MM.1S (cell line): Measurements from ENCODE around the gene DNM1.

Source experiments
- DNase-seq: peaks from one replicate; pipeline ENCODE4 v3.0.0-alpha.2; 2015
- H2AFZ ChIP-seq: fragments of 300-600 bp; sonication (generic); 2 replicates; pipeline ENCODE4 v1.6.0; 2016; ENCODE audit warnings: antibody characterized with exemption, low read length
- H3F3A ChIP-seq: fragments of 300-600 bp; sonication (generic); 2 replicates; pipeline ENCODE4 v1.6.1; 2016; ENCODE audit warnings: mild to moderate bottlenecking, antibody characterized with exemption, low read length, moderate library complexity, mixed read lengths; ENCODE audit not compliant: insufficient read depth
- H3K27ac ChIP-seq: fragments of 300-600 bp; sonication (generic); 2 replicates; pipeline ENCODE4 v1.5.1; 2016; ENCODE audit warnings: mild to moderate bottlenecking, low read length
- H3K27me3 ChIP-seq: fragments of 300-600 bp; sonication (generic); replicated peaks from 2 replicates; pipeline ENCODE4 v1.6.0; 2016; ENCODE audit warnings: low read length; ENCODE audit not compliant: insufficient read depth
- H3K36me3 ChIP-seq: fragments of 300-600 bp; sonication (generic); replicated peaks from 2 replicates; pipeline ENCODE4 v1.6.1; 2016; ENCODE audit warnings: mild to moderate bottlenecking, low read length, mixed read lengths; ENCODE audit not compliant: insufficient read depth
- H3K4me1 ChIP-seq: fragments of 300-600 bp; sonication (generic); 2 replicates; pipeline ENCODE4 v1.6.1; 2016; ENCODE audit warnings: low read length, mixed read lengths
- H3K4me2 ChIP-seq: fragments of 300-600 bp; sonication (generic); 2 replicates; pipeline ENCODE4 v1.6.0; 2016; ENCODE audit warnings: low read depth, low read length
- H3K4me3 ChIP-seq: fragments of 300-600 bp; sonication (generic); 2 replicates; pipeline ENCODE4 v1.5.1; 2016; ENCODE audit warnings: low read length, mixed read lengths
- H3K79me2 ChIP-seq: fragments of 300-600 bp; sonication (generic); 2 replicates; pipeline ENCODE4 v1.6.1; 2016; ENCODE audit warnings: mixed run types, low read length, mixed read lengths
- H3K9ac ChIP-seq: fragments of 300-600 bp; sonication (generic); 2 replicates; pipeline ENCODE4 v1.6.1; 2016; ENCODE audit warnings: low read length, mixed read lengths
- H3K9me2 ChIP-seq: fragments of 300-600 bp; sonication (generic); replicated peaks from 2 replicates; pipeline ENCODE4 v1.6.1; 2016; ENCODE audit warnings: mild to moderate bottlenecking, low read length, mixed read lengths; ENCODE audit not compliant: insufficient read depth
- H3K9me3 ChIP-seq: fragments of 300-600 bp; sonication (generic); replicated peaks from 2 replicates; pipeline ENCODE4 v1.6.1; 2016; ENCODE audit warnings: mild to moderate bottlenecking, low read length, mixed read lengths; ENCODE audit not compliant: insufficient read depth
- H4K20me1 ChIP-seq: fragments of 300-600 bp; sonication (generic); 2 replicates; pipeline ENCODE4 v1.6.1; 2016; ENCODE audit warnings: mild to moderate bottlenecking, low read length, moderate library complexity, mixed read lengths; ENCODE audit not compliant: insufficient read depth
- EZH2 ChIP-seq: fragments of 300-600 bp; sonication (generic); optimal IDR thresholded peaks from 2 replicates; pipeline ENCODE3; 2017; ENCODE audit warnings: low read depth, mild to moderate bottlenecking, antibody characterized with exemption, low read length, mixed read lengths
- EZH2phosphoT487 ChIP-seq: fragments of 300-600 bp; sonication (generic); IDR thresholded peaks from 2 replicates; pipeline ENCODE4 v1.6.1; 2018; ENCODE audit warnings: antibody characterized with exemption, low read length
- TF ChIP-seq, protein P1 (sequence below): fragments of 300-600 bp; sonication (generic); IDR thresholded peaks from 2 replicates; pipeline ENCODE4 v1.5.1; 2016; ENCODE audit warnings: antibody characterized with exemption, low read length, mixed read lengths

The DNM1 gene

DNA sequence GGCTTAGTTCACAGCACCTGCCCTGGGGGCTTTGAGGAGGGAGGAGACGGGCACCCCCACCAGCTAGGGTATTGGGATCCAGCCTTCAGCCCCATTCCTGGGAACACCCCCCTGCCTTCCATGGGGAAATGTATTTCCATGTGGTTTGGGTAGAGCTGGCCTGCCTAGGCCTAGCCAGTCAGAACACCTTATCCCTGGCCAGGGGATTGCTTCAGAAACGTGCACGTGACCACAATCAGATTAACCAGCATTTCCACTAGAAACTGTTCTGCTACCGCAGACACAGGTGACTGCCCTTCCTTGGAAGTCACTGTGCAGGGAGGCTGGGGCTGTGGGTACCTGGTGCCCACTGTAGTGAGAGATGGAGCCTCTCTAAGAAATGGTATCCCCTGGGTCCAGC, 29.1 kb upstream of the DNM1 start:
- no peak overlapping the region for H3K4me2 ChIP-seq
- no peak for DNase-seq
- no peaks in the 10 kb centered on the region for H3K9me3 ChIP-seq
- H3K4me3 ChIP-seq: no peak overlapping the region
- no peaks in the 10 kb centered on the region for H3K4me1 ChIP-seq
- no peaks in the 10 kb centered on the region for H3K36me3 ChIP-seq
- no peaks in the 10 kb centered on the region for H3K27me3 ChIP-seq
- no peak overlapping the region for H3K9ac ChIP-seq
- H4K20me1 ChIP-seq: 0 out of 2 replicates have a peak, but pooled peaks cover 3% of the 10 kb centered on the region
- no peaks in the 10 kb centered on the region for H3K79me2 ChIP-seq
- TF ChIP-seq, protein P1, sequence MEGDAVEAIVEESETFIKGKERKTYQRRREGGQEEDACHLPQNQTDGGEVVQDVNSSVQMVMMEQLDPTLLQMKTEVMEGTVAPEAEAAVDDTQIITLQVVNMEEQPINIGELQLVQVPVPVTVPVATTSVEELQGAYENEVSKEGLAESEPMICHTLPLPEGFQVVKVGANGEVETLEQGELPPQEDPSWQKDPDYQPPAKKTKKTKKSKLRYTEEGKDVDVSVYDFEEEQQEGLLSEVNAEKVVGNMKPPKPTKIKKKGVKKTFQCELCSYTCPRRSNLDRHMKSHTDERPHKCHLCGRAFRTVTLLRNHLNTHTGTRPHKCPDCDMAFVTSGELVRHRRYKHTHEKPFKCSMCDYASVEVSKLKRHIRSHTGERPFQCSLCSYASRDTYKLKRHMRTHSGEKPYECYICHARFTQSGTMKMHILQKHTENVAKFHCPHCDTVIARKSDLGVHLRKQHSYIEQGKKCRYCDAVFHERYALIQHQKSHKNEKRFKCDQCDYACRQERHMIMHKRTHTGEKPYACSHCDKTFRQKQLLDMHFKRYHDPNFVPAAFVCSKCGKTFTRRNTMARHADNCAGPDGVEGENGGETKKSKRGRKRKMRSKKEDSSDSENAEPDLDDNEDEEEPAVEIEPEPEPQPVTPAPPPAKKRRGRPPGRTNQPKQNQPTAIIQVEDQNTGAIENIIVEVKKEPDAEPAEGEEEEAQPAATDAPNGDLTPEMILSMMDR: no peak
- TF ChIP-seq EZH2: no peak
- no peak overlapping the region for H2AFZ ChIP-seq
- no peaks in the 10 kb centered on the region for H3K9me2 ChIP-seq
- no peak overlapping the region for H3K27ac ChIP-seq
- H3F3A ChIP-seq: no peaks in the 10 kb centered on the region

DNA sequence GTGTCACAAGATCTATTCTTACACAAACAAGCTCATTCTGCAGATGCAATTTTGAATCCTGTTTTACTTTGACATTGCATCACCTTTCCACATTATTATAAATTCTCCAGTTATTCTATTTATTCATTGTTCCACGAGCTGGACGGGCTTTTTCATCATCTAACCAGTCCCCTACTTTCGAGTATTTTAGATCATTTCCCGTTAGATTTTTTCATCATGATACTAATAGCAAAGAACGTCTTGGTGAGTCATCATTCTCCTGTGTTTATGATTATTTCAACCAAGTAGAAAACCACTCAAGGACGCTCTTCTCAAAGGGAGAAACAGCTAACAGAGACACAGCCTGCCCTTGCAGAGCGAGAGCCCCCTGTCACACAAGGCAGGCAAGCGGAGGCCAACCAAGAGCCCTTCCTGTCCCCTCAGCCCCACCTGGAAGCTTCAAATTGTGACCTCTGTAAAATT, 28.0 kb upstream of the DNM1 start:
- H3K9me2 ChIP-seq: no peaks in the 10 kb centered on the region
- H3K27ac ChIP-seq: no peak overlapping the region
- H3K36me3 ChIP-seq: no peaks in the 10 kb centered on the region
- no peak overlapping the region for H2AFZ ChIP-seq
- no peak overlapping the region for H3K4me2 ChIP-seq
- H4K20me1 ChIP-seq: 0 out of 2 replicates have a peak, but pooled peaks cover 3% of the 10 kb centered on the region
- H3K9me3 ChIP-seq: no peaks in the 10 kb centered on the region
- no peak overlapping the region for H3K4me3 ChIP-seq
- no peaks in the 10 kb centered on the region for H3K27me3 ChIP-seq
- no peaks in the 10 kb centered on the region for H3K4me1 ChIP-seq
- DNase-seq: no peak
- no peak overlapping the region for H3K9ac ChIP-seq
- TF ChIP-seq EZH2phosphoT487 (no peak), EZH2 (no peak)
- TF ChIP-seq, protein P1: no peak
- no peaks in the 10 kb centered on the region for H3K79me2 ChIP-seq
- no peaks in the 10 kb centered on the region for H3F3A ChIP-seq

DNA sequence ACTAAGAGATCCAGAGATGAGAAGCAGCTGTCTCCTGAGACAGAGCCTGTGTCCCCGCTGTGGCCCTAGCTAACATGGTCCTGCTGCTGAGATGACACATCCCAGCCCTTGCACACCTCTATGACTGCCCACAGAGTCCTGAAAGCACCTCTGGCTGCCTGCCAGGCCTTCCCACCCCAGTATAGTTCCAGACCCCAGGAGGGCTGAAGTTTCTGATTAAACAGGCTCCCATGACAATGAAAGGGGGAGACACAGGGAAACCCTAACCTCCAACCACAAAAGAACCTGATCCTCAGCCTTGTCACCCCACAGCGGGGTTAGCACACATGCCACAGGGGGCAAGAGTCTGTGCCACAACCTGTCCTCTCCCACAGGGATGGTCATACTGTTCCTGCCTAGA, 27.5 kb upstream of the DNM1 start:
- H4K20me1 ChIP-seq: 0 out of 2 replicates have a peak, but pooled peaks cover 3% of the 10 kb centered on the region
- H3K4me1 ChIP-seq: no peaks in the 10 kb centered on the region
- no peak overlapping the region for H3K4me2 ChIP-seq
- no peak overlapping the region for H3K9ac ChIP-seq
- no peak overlapping the region for H3K27ac ChIP-seq
- TF ChIP-seq, protein P1: no peak
- TF ChIP-seq EZH2phosphoT487: no peak
- no peak for TF ChIP-seq EZH2
- no peaks in the 10 kb centered on the region for H3K36me3 ChIP-seq
- DNase-seq: no peak
- no peak overlapping the region for H3K4me3 ChIP-seq
- H3K9me2 ChIP-seq: no peaks in the 10 kb centered on the region
- no peaks in the 10 kb centered on the region for H3F3A ChIP-seq
- H3K79me2 ChIP-seq: no peaks in the 10 kb centered on the region
- H3K27me3 ChIP-seq: no peaks in the 10 kb centered on the region
- H2AFZ ChIP-seq: no peak overlapping the region
- H3K9me3 ChIP-seq: no peaks in the 10 kb centered on the region
